ENCODE data around the gene VDR. TPM values are rescaled to one million over a fixed set of nuclear protein-coding genes. Genes with fewer than 3 reads are reported as not detected.
A peak's percentile ranks its signal among the peaks of the same experiment; 100 is the strongest.

The VDR gene
- polyA plus RNA-seq, 1 donor from 2014 or later, result not detected

- H2AFZ ChIP-seq (ENCODE audit: low read depth, low read length), result no peak overlapping the region
- TF ChIP-seq RAD21 (conservative IDR thresholded peaks at IDR 0.05) (no peak), SMC3 (conservative IDR thresholded peaks at IDR 0.05; ENCODE audit: poor library complexity) (no peak), EZH2 (IDR thresholded peaks at IDR 0.05; ENCODE audit: borderline replicate concordance, insufficient read depth, low read length, poor library complexity, severe bottlenecking) (no peak)
- H3K36me3 ChIP-seq (ENCODE audit: insufficient read depth, low read length), result no peaks in the 10 kb centered on the region
- peak overlapping the region; percentile 86 for H3K9ac ChIP-seq (ENCODE audit: low read length)
- H3F3A ChIP-seq (ENCODE audit: insufficient read depth, low read length, poor library complexity, severe bottlenecking), result no peaks in the 10 kb centered on the region
- H3K79me2 ChIP-seq (replicated peaks; ENCODE audit: insufficient read depth, low read length), result peaks cover 13% of the 10 kb centered on the region
- H4K20me1 ChIP-seq (ENCODE audit: insufficient read depth), result no peaks in the 10 kb centered on the region
- no peaks in the 10 kb centered on the region for H3K9me3 ChIP-seq (ENCODE audit: low read length)
- H3K4me3 ChIP-seq (ENCODE audit: low read length), result no peak overlapping the region
- H3K4me2 ChIP-seq (ENCODE audit: low read length), result no peak overlapping the region
- H3K27me3 ChIP-seq (ENCODE audit: insufficient read depth, low read depth, low read length), result no peaks in the 10 kb centered on the region
- no peaks in the 10 kb centered on the region for H3K9me2 ChIP-seq (ENCODE audit: insufficient read depth, low read length)
- no peak overlapping the region for H3K27ac ChIP-seq (ENCODE audit: low read length)
These were observed 83.5 kb downstream of the VDR start for GRCh38 chr12:47821346-47821706.

GRCh38 chr12:47820631-47821345 lies 84.0 kb downstream of the VDR start:
- TF ChIP-seq SMC3 (conservative IDR thresholded peaks at IDR 0.05; ENCODE audit: poor library complexity), result no peak
- TF ChIP-seq TAF1 (IDR thresholded peaks at IDR 0.05; ENCODE audit: low read depth), result no peak
- no peak for TF ChIP-seq MXI1 (conservative IDR thresholded peaks at IDR 0.05; ENCODE audit: poor library complexity, severe bottlenecking)
- no peak for TF ChIP-seq CTCF (IDR thresholded peaks at IDR 0.05; ENCODE audit: poor library complexity, severe bottlenecking)
- TF ChIP-seq RAD21 (conservative IDR thresholded peaks at IDR 0.05), result no peak
- TF ChIP-seq EP300 (conservative IDR thresholded peaks at IDR 0.05; ENCODE audit: poor library complexity, severe bottlenecking), result no peak
- no peak for TF ChIP-seq POLR2AphosphoS5 (IDR thresholded peaks at IDR 0.05)
- TF ChIP-seq EZH2 (IDR thresholded peaks at IDR 0.05; ENCODE audit: borderline replicate concordance, insufficient read depth, low read length, poor library complexity, severe bottlenecking), result no peak
- TF ChIP-seq REST (IDR thresholded peaks at IDR 0.05; ENCODE audit: borderline replicate concordance), result no peak
- H3K9me2 ChIP-seq (ENCODE audit: insufficient read depth, low read length), result no peaks in the 10 kb centered on the region
- peak overlapping the region; percentile 86 for H3K9ac ChIP-seq (ENCODE audit: low read length)
- peak overlapping the region; percentile 73 for H3K4me3 ChIP-seq (ENCODE audit: low read length)
- H3K79me2 ChIP-seq (replicated peaks; ENCODE audit: insufficient read depth, low read length), result peaks cover 13% of the 10 kb centered on the region
- no peaks in the 10 kb centered on the region for H3K36me3 ChIP-seq (ENCODE audit: insufficient read depth, low read length)
- H3K27ac ChIP-seq (ENCODE audit: low read length), result peak overlapping the region; percentile 58
- H4K20me1 ChIP-seq (ENCODE audit: insufficient read depth), result no peaks in the 10 kb centered on the region
- peak overlapping the region; percentile 78 for H2AFZ ChIP-seq (ENCODE audit: low read depth, low read length)
- H3K27me3 ChIP-seq (ENCODE audit: insufficient read depth, low read depth, low read length), result no peaks in the 10 kb centered on the region
- no peaks in the 10 kb centered on the region for H3F3A ChIP-seq (ENCODE audit: insufficient read depth, low read length, poor library complexity, severe bottlenecking)
- peak overlapping the region; percentile 75 for H3K4me2 ChIP-seq (ENCODE audit: low read length)
- H3K9me3 ChIP-seq (ENCODE audit: low read length), result no peaks in the 10 kb centered on the region
